HepG2 (cell line): Measurements from ENCODE around the gene ZNF792. TPM values are rescaled to one million over a fixed set of nuclear protein-coding genes. Genes with fewer than 3 reads are reported as not detected.
A peak's percentile ranks its signal among the peaks of the same experiment; 100 is the strongest.

Experiments
- ATAC-seq: fragments of 200-7000 bp; cut with Tn5 transposase; 3 replicates; pipeline ENCODE4 v1.9.1; 2020; ENCODE audit warnings: mild to moderate bottlenecking, moderate library complexity
- BruUV-seq: library from RNA; stranded (reverse); fragments of 400-500 nt; replicated peaks from 2 replicates; lab custom pipeline; 2021; lab: Mats Ljungman, UMichigan
- CTCF ChIA-PET: fragments of 300-600 bp; formaldehyde crosslinking; extraction: SDS; loops from one replicate; lab custom pipeline; 2021; ENCODE audit warnings: low total read pairs, inconsistent platforms, low intra/inter-chr PET ratio; lab: Yijun Ruan, JAX
- POLR2A ChIA-PET: fragments of 350-600 bp; sonication (Branson Sonifier 250); formaldehyde crosslinking; loops from one replicate; lab custom pipeline; 2020; ENCODE audit warnings: antibody characterized with exemption, inconsistent platforms; lab: Yijun Ruan, JAX
- DNase-seq: peaks from one replicate; pipeline ENCODE4 v3.0.0-alpha.2; 2015; ENCODE audit warnings: low spot score
- FAIRE-seq: peaks from 3 replicates; lab custom pipeline; 2011; peaks lifted over from hg19 to GRCh38; lab: Jason Lieb, UNC
- H2AFZ ChIP-seq: one replicate; pipeline ENCODE4 v1.6.1; 2011; ENCODE audit warnings: low read length, inconsistent platforms
- H3K27ac ChIP-seq: fragments of 300-600 bp; 3 replicates; pipeline ENCODE4 v1.8.0; 2011; ENCODE audit warnings: mixed run types, mild to moderate bottlenecking, mixed read lengths, low read length, inconsistent platforms; ENCODE audit not compliant: insufficient read depth; ENCODE audit errors: extremely low read length
- H3K27me3 ChIP-seq, 2 experiments: fragments of 200-600 bp in 1 of 2; 2 replicates in 1 of 2; 3 replicates in 1 of 2; pipeline versions ENCODE4 v1.6.0 to v1.8.0; 2011; ENCODE audit warnings: low read length in 2 of 2, mild to moderate bottlenecking in 2 of 2, moderate library complexity in 2 of 2, inconsistent platforms in 1 of 2; ENCODE audit not compliant: insufficient read depth in 2 of 2, control insufficient read depth in 1 of 2
- H3K36me3 ChIP-seq, 2 experiments: fragments of 200-600 bp in 1 of 2; replicated peaks in 1 of 2; 2 replicates in 1 of 2; 3 replicates in 1 of 2; pipeline versions ENCODE4 v1.5.1 to v1.8.0; 2011; ENCODE audit warnings: low read length in 2 of 2, inconsistent platforms in 1 of 2; ENCODE audit not compliant: insufficient read depth in 2 of 2, control insufficient read depth in 1 of 2
- H3K4me1 ChIP-seq: 2 replicates; pipeline ENCODE4 v1.5.1; 2012; ENCODE audit warnings: low read length, inconsistent platforms; ENCODE audit not compliant: insufficient read depth
- H3K4me2 ChIP-seq: 2 replicates; pipeline ENCODE4 v1.6.0; 2011; ENCODE audit warnings: low read depth, low read length, inconsistent platforms
- H3K4me3 ChIP-seq, 3 experiments: fragments of 200-600 bp in 1 of 3; sonication (generic), shearing (Covaris generic) in 1 of 3; replicated peaks in 1 of 3; 2 replicates each; pipeline ENCODE4 v1.5.1; 2011 to 2016; ENCODE audit warnings: low read length in 3 of 3, inconsistent platforms in 2 of 3, low read depth in 2 of 3, mild to moderate bottlenecking in 2 of 3, control low read depth in 1 of 3, mixed read lengths in 1 of 3; ENCODE audit not compliant: insufficient read depth in 1 of 3
- H3K79me2 ChIP-seq: one replicate; pipeline ENCODE4 v1.6.1; 2011; ENCODE audit warnings: low read length, inconsistent platforms; ENCODE audit not compliant: insufficient read depth
- H3K9ac ChIP-seq: 2 replicates; pipeline ENCODE4 v1.6.0; 2011; ENCODE audit warnings: mild to moderate bottlenecking, low read depth, low read length, inconsistent platforms; ENCODE audit not compliant: insufficient read depth
- H3K9me3 ChIP-seq: 2 replicates; pipeline ENCODE4 v1.5.1; 2012; ENCODE audit warnings: mild to moderate bottlenecking, low read length
- H4K20me1 ChIP-seq: 2 replicates; pipeline ENCODE4 v1.6.0; 2011; ENCODE audit warnings: inconsistent platforms, mild to moderate bottlenecking, low read length, moderate library complexity; ENCODE audit not compliant: insufficient read depth
- MAFK ChIP-seq, 2 experiments: IDR thresholded peaks in 1 of 2; conservative IDR thresholded peaks in 1 of 2; 2 replicates each; pipeline ENCODE4 v1.6.1; 2011; ENCODE audit warnings: improper control_type of control experiment in 2 of 2, low read length in 2 of 2
- NFE2L2 ChIP-seq: fragments of 150-350 bp; IDR thresholded peaks from 2 replicates; pipeline ENCODE4 v1.6.1; 2014; ENCODE audit warnings: low read length
- SP2 ChIP-seq: sonication (generic); formaldehyde crosslinking; IDR thresholded peaks from 2 replicates; pipeline ENCODE4 v1.5.1; 2020; ENCODE audit warnings: mild to moderate bottlenecking, missing genetic modification reagents
- ZBTB7A ChIP-seq: sonication (generic); formaldehyde crosslinking; IDR thresholded peaks from 2 replicates; pipeline ENCODE4 v1.8.0; 2022; ENCODE audit warnings: mild to moderate bottlenecking, missing genetic modification reagents
- WGBS: methylation state at CpG from one replicate; pipeline ENCODE4 v1.1.6; 2017; ENCODE audit warnings: low lambda C conversion rate; 5-methylcytosine and 5-hydroxymethylcytosine counted together
- in situ Hi-C: cut with HindIII; loops from 2 replicates; pipeline ENCODE4 v1.10.0; 2017; ENCODE audit warnings: low pct_unique_long_range_greater_than_20kb; ENCODE audit not compliant: extremely low pct_ligation_motif_present
- intact Hi-C: fragments of 100-400 bp; cut with micrococcal nuclease; formaldehyde crosslinking; loops from one replicate; pipeline ENCODE4 v1.10.0; 2022; ENCODE audit not compliant: unreplicated experiment
- polyA plus RNA-seq, 8 experiments: library from polyadenylated mRNA; depleted of rRNA in 3 of 8; stranded (reverse) in 7 of 8; unstranded in 1 of 8; fragments of >200 nt; fragmentation: Illumina TruSeq in 4 of 8; extraction: Trizol in 4 of 8; gene quantifications; 2 replicates each; pipeline versions ENCODE4 v1.2.1 to v1.2.3, GENCODE V29; 2011 to 2016; ENCODE audit warnings: low read depth in 4 of 8, missing spikeins in 1 of 8, mixed read lengths in 1 of 8; ENCODE audit not compliant: insufficient read depth in 1 of 8
- total RNA-seq, 5 experiments: library from RNA; depleted of rRNA; stranded (reverse); fragments of >200 nt; fragmentation: Illumina TruSeq; extraction: Trizol; gene quantifications; 2 replicates each; pipeline ENCODE4 v1.2.3, GENCODE V29; 2016; ENCODE audit warnings: low read depth in 1 of 5
- TF ChIP-seq, protein P1 (sequence below): IDR thresholded peaks from 2 replicates; pipeline ENCODE4 v1.6.1; 2016; ENCODE audit warnings: low read depth, missing genetic modification reagents, missing compliant biosample characterization

Gene ZNF792
- total and polyA plus RNA-seq, 2 of the 13 experiments (the other 11 are each of a cell fraction or from before 2014, with no cell fraction given), result 5.5 to 11.5 TPM

DNA sequence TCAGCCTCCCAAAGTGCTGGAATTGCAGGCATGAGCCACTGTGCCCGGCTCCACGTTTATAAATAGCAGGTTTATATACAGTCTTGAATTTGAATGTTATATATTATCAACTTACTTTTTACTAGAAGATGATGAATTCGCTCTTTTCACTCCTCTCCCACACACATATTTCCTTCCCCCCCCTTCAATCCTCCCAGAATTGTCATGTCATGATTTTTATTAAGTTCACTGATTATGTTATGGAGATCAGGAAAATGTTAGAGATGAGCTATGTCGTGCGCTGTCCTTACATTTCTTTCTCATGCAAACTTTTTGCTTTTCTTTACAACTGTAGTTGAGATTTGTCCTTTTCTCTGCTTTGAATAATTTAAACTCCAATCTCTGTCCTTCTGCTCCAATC lies 18.2 kb upstream of the ZNF792 start:
- TF ChIP-seq, protein P1, sequence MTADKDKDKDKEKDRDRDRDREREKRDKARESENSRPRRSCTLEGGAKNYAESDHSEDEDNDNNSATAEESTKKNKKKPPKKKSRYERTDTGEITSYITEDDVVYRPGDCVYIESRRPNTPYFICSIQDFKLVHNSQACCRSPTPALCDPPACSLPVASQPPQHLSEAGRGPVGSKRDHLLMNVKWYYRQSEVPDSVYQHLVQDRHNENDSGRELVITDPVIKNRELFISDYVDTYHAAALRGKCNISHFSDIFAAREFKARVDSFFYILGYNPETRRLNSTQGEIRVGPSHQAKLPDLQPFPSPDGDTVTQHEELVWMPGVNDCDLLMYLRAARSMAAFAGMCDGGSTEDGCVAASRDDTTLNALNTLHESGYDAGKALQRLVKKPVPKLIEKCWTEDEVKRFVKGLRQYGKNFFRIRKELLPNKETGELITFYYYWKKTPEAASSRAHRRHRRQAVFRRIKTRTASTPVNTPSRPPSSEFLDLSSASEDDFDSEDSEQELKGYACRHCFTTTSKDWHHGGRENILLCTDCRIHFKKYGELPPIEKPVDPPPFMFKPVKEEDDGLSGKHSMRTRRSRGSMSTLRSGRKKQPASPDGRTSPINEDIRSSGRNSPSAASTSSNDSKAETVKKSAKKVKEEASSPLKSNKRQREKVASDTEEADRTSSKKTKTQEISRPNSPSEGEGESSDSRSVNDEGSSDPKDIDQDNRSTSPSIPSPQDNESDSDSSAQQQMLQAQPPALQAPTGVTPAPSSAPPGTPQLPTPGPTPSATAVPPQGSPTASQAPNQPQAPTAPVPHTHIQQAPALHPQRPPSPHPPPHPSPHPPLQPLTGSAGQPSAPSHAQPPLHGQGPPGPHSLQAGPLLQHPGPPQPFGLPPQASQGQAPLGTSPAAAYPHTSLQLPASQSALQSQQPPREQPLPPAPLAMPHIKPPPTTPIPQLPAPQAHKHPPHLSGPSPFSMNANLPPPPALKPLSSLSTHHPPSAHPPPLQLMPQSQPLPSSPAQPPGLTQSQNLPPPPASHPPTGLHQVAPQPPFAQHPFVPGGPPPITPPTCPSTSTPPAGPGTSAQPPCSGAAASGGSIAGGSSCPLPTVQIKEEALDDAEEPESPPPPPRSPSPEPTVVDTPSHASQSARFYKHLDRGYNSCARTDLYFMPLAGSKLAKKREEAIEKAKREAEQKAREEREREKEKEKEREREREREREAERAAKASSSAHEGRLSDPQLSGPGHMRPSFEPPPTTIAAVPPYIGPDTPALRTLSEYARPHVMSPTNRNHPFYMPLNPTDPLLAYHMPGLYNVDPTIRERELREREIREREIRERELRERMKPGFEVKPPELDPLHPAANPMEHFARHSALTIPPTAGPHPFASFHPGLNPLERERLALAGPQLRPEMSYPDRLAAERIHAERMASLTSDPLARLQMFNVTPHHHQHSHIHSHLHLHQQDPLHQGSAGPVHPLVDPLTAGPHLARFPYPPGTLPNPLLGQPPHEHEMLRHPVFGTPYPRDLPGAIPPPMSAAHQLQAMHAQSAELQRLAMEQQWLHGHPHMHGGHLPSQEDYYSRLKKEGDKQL (CRISPR knock-in tag), result no peak
- TF ChIP-seq ZBTB7A (CRISPR knock-in tag) (no peak), SP2 (CRISPR knock-in tag) (no peak), MAFK (conservative IDR thresholded peaks at IDR 0.05 in 1 of 2, IDR thresholded peaks at IDR 0.05 in 1 of 2; ENCODE audit: low read length in 2 of 2) (peak in 1 of 2 experiments; percentile 18; a peak in 1 of 4 replicates), NFE2L2 (peak; percentile 12; the same call in 1 of the 2 replicates)
- no TSS peak for BruUV-seq
- Histone ChIP-seq H3K9me3 (peaks cover 2% of the 10 kb centered on the region), H3K79me2 (no peaks in the 10 kb centered on the region), H4K20me1 (no peaks in the 10 kb centered on the region), H3K4me1 (peaks cover 29% of the 10 kb centered on the region), H3K9ac (no peak overlapping the region), H3K36me3 (no peaks in the 10 kb centered on the region), H3K4me3 (no peak overlapping the region), H3K27me3 (peaks cover 0 to 3% of the 10 kb centered on the region in 2 experiments; a peak in 2 of 5 replicates), H2AFZ (no peak overlapping the region), H3K4me2 (no peak overlapping the region), H3K27ac (no peak overlapping the region)
- intact Hi-C loops (no loop called here), in situ Hi-C loops (no loop called here)
- CTCF ChIA-PET, result no interaction called here
- ATAC-seq (no peak), FAIRE-seq (no peak), DNase-seq (no peak)
- WGBS, result 63% methylated on average over 5 of the region's 5 CpGs
- POLR2A ChIA-PET, result no interaction called here
